GM18519 (cell line): ENCODE measurements around the gene FOXO6.

ENCODE experiments used
- ATAC-seq: cut with Tn5 transposase; IDR thresholded peaks from one replicate; pipeline ENCODE4 v1.9.1; 2021; ENCODE audit warnings: mild to moderate bottlenecking, moderate library complexity; ENCODE audit not compliant: unreplicated experiment, low FRiP score

Gene FOXO6

DNA sequence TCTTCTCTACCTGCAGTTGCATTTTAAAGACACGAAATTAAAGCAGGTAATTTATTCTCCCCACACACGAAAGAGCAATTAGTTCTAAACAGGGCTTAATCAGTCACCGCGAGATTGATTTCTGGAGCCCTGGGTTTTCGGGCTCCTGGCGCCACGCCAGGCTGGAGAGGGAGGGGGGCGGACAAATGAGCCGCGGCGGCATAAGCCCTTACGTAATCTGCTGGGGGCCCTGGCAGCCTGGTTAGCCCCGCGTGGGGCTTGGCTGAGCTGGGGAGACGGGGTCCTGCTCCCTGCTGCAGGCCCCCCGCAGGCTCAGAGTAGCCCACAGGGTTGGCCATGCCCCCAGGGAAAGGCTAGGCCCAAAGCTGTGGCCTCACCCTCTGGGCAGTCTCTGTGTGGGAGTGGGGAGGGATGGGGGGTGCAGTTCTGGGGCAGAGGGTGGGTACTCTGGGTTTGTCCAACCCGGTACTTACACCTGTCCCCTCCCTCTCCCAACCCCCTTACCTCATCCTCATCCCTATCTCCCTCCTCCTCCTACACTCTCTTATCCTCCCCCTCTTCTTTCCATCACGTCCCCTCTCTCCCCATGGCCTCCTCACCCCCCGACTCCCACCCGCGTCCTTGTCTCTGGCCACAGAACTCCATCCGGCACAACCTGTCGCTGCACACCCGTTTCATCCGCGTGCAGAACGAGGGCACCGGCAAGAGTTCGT lies 19.9 kb downstream of the FOXO6 start:
- ATAC-seq: no peak

DNA sequence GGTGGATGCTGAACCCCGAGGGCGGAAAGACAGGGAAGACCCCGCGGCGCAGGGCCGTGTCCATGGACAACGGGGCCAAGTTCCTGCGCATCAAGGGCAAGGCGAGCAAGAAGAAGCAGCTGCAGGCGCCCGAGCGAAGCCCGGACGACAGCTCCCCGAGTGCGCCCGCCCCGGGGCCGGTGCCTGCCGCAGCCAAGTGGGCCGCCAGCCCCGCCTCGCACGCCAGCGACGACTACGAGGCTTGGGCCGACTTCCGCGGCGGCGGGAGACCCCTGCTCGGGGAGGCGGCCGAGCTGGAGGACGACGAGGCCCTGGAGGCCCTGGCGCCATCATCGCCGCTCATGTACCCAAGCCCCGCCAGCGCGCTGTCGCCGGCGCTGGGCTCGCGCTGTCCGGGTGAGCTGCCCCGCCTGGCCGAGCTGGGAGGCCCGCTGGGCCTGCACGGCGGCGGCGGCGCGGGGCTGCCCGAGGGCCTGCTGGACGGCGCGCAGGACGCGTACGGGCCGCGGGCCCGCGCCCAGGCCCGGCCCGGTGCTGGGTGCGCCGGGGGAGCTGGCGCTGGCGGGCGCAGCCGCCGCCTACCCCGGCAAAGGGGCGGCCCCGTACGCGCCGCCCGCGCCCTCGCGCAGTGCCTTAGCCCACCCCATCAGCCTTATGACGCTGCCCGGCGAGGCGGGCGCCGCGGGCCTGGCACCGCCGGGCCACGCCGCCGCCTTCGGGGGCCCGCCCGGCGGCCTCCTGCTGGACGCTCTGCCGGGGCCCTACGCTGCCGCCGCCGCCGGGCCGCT lies 20.7 kb downstream of the FOXO6 start:
- no peak for ATAC-seq

DNA sequence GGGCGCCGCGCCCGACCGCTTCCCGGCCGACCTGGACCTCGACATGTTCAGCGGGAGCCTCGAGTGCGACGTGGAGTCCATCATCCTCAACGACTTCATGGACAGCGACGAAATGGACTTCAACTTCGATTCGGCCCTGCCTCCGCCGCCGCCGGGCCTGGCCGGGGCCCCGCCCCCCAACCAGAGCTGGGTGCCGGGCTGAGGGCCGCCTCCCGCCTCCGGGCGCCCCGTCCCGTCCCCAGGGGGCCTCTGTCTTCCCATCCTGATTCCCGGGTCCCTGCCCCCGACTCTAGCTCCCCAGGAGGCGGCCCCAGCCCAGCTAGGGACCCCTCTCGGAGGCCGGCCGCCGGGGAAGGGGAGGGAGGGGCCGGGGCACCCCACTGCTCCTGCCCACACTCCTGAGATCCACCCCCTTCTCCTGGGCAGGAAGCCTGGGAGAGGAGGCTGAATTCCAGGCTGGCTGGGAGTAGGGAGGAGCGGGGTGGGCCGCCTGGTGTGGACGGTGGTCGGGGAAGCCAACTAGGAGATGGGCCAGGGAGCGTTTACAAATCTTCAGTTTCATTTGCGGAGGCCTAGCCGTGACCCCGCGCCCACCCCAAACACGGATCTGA lies 21.4 kb downstream of the FOXO6 start:
- no peak for ATAC-seq

DNA sequence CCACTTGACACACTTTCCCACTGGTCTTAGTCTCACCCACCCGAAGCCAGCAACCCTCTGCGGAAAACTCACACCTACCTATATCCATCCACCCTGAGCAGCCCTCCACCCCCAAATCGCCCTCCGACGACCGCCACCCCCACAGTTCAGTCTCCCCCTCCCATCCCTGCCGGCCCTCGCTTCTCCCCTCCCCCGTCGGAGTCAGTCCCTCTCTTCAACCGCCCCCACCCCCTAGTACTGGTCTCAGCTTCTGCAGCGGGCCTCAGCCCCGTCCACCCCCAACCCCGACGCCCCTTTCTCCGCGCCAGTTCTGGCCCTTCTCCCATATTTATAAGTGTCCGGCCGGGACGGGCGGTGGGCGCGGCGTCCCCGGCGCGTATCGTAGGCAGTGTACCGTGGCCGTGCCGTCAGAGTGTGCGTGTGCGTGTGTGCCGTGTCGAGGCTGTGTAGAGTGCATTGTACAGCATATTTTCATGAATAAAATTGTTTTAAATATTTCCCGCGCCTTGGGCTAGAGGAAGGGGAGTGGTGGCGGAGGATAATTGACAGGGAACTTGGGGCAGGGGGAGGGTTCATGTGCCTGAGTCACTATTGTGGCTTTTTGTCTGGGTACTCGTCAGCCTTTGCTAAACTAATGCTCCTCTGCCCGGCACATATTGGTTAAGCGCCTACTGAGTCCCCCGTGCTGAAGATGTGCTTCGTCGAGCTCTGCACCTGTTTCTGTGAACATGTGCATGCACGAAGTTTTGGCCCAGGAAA lies 22.0 kb downstream of the FOXO6 start:
- no peak for ATAC-seq

DNA sequence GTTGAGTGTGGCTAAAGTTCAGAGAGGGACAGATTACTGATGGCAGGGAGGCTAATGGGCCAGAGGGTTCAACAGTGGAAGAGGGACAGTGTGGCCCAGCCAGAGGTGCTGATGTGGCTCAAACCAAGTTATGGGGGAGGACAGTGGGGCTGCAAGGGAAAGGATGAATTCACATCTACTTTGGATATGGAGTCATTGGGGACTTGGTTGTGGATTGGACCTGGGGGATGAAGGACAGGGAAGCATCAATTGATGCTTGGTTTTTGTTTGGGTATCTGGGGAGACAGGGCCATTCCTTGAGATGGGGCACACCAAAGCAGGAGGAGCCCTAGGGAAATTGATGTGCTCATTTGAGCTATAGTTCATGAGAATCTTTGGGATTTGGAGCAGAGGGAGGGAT lies 23.3 kb downstream of the FOXO6 start:
- no peak for ATAC-seq

DNA sequence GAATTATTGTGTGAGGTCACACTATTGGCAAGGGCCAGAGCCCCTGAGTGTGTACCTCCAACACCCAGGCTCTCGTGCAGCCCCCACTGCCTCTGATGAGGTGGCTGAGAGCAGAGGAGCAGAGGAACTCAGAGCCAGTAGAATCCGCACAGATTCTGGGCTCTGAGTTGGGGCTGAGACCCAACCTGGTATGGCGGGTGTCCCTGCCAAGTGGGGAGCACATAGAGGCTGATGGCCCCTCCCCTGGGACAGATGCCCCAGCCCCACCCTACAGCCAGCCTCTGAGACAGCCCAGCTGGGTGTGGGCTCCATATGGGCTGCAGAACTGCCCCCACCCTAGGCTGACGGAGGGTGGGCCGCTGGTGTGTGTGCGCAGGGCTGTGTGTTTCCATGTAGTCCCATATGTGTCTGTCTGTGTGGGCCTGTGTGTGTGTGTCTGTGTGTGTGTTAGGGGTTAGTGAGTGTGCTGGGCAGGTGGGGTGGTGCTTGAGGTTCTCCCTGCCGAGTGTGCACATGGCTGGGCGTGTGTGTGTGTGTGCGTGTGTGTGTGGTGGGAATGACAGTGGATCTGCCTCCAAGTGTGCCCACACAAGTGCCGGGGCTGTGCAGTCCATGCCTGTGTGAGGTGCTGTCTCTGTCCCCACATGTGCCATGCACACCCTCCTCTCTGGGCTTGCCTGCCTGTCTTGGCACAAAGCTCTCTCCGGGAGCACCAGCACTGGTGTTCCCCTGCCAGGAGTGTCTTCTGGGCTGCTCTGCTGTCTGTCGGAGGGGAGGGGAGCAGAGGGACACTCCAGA lies 24.4 kb downstream of the FOXO6 start:
- ATAC-seq: no peak

DNA sequence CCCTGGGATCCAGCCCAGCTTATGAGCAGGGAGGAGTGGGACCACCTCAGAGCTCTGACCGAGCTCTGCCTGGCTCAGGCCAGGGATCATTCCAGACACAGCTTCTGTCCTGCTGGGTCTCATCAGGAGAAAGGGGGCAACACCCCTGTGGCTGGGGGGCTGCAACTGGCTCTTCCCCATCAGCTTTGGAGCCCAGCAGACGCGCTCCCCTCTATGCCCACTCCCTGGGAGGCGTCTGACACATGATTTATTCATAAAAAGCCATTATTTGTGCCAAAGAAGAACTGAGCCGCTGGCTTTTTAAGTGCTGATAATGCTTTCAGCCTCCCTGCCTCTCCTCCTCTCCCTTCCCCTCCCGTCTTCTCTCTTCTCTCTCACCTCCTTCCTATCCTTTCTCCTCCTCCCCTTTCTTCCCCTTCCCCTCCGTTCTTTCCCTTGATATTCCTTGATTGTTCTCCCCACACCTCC lies 25.0 kb downstream of the FOXO6 start:
- no peak for ATAC-seq

DNA sequence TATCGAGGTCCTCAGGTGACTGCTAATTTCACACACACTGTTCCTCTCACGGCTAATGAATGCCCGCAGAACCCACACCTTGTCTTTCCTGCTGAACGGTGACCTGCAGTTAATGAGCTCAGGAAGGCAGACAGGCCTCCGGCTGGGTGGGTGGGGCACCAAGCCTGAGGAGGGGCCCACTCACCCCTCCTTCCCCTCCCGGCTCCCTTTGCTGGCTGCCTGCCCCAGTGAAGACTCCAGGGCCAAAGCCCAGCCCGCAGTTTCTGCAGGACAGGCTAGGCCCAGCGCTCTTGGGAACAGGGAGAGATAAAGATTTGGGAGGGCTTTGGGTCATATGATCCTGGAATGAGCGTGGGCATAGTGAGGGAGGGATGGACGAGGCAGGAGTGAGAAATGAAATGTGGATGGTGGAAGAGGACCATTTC lies 26.4 kb downstream of the FOXO6 start:
- no peak for ATAC-seq

DNA sequence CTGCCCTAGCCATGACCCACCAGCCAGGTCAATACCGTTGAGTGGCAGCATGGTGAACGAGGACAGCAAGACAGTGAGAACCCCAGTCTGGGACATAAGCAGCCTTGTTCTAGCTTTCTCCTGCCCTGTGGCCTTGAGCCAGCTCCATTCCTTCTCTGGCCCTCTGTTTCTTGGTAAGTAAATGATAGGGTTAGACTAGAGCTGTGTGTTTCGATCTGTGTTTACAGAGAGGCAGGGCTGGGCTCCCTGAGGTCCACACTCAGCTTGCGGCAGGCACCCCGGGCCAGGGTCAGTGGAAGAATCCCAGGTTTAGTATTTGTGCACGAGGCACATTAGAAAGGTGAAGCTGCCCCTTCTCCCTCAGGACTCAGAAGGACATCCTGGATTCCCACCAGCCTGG lies 27.3 kb downstream of the FOXO6 start:
- ATAC-seq: no peak

DNA sequence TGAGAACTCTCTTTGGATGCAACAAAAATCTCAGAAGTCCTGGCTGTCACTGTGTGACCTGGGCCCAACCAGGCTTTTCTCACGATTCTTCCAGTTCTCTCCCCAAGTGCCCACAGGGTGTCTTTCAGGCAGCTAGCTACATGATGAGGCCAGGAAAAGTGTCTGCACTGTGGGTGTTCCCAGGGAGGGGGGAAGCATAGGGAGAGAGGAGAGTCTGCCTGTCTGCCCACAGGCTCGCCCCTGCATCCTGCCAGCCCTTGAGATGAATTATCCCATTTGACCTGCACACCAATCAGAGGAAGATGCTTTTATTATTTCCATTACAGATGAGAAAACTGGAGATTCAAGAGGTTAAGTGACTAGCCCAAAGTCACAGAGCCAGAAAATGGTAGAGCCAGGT lies 27.8 kb downstream of the FOXO6 start:
- no peak for ATAC-seq

DNA sequence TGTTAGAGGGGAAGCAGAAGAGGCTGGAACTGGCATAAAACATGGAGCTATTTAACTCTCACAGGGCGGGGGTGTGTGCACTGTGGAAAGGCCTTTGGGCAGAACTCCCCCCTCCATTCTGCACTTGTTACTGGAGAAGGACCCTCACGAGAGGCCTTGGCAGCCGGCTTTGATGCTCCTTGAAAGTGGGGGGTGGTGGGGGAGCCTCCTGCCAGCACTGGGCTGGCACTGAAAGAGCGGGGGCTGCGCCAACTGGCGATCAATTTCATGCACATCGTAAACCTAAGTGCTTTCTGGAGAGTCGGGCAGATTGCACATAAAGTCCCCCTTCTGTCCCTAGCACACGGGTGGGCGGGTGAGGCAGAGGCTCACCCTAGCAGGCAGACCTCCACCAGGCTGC lies 28.9 kb downstream of the FOXO6 start:
- ATAC-seq: no peak

DNA sequence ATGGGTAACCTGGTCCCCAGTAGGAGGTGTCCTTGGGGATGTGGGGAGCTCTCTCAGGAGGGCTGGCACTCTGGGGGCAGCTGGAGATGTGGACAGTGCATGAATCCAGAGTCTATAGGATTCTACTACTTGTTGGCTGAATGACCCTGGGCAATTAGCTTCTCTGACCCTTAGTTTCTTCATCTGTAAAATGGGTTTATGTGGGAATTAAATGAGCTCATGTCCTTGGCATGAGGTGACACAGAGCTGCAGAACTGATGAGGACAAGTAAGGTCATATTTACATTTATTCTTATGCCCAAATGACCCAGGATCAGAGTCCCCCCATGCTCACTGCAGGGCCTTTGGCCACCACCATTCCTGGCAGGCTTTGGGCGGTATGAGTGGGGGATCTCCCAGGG lies 29.3 kb downstream of the FOXO6 start:
- ATAC-seq: no peak

DNA sequence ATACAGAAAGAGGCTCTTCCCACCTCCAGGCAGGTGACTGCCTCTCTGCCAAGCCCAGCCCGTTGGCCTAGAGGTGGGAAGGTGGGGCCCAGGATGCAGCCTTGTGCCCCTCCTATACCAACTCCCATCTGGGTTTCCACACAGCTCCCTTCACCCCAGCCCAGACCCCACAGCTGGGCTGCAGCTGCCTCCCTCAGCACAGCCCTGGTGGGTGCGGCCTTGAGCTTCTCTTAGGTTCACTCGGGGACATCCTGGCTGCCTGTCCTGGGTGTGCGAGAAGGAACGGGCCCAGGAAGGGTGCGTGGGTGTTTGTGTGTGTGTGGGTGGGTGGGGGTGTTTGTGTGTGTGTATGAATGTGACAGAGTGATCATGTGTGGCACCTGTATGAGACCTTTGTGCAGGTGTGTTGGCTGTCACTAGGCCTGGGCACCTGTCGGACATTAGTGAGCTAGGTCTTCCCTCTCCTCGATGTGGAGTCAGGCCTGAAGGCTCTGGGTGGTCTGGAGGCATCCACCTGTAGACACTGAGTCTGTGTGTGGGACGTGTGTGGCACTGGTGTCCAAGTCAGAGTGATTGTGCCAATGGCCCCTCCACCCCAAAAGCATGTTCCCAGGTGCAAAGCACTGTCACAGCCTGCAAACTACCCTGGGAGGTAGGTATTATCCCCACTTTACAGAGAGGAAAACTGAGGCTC lies 30.7 kb downstream of the FOXO6 start:
- no peak for ATAC-seq

DNA sequence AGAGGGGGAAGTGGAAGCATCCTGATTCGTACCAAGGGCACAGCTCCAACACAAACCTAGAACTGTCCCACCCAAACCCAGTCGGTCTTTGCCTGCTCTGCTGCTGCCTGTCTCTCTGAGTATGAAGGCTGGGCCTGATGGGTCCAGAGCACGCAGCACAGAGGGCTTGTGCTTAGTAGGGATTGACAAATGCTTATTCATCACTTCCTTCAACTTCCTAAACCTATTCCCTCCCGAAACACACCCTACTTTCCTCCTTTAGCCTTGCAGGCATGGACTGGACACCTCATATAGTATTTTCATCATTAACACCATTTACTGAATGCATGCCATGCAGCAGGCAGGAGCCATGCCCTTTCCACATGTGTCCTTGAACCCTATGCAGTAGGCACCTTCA lies 31.3 kb downstream of the FOXO6 start:
- ATAC-seq: no peak

DNA sequence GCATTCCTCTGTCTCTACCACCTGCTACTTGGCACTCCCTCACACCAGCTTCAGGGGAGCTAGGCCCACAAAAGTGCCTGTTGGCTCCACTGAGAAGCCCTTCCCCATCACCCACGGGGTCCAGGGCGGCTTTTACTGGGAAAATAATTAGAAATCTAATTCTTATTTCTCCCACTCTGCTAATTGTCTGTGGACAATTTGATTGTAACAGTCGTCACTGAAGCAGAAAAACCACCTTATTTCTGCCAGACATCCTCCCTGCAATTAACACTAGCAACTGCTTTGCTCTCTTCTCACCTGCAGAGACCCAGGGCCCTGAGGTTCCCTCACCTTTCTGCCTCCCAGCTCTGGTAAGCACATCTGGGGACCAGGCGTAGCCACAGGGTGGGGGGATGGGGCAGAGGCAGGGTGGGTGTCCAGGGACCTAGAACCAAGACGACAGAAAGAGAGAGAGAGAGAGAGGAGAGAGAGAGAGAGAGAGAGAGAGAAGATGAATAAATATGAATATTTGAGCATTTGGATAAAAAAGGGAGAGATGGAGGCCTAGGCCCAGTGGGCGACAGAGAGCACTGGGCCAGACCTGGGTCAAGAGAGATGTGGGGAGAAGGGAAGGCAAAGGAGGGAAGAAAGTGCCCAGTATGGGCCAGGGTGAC lies 32.6 kb downstream of the FOXO6 start:
- ATAC-seq: no peak

DNA sequence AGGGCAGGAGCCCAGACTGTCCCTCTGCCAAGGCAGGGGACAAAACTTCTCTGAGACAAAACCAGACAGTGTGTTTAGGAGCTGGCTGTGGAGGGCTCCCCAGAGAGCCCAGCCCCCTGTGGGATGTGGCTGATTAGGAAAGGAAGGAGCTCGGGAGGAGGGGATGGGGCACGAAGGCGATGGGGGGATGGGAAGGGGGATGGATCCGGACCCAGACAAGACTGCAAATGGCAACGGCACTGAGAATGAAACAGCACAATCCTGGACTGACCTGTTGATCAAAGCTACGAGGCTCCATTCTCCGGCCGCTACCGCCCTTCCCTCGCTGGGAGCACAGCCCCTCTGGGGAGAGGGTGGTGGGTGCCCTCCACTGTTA lies 33.1 kb downstream of the FOXO6 start:
- no peak for ATAC-seq

DNA sequence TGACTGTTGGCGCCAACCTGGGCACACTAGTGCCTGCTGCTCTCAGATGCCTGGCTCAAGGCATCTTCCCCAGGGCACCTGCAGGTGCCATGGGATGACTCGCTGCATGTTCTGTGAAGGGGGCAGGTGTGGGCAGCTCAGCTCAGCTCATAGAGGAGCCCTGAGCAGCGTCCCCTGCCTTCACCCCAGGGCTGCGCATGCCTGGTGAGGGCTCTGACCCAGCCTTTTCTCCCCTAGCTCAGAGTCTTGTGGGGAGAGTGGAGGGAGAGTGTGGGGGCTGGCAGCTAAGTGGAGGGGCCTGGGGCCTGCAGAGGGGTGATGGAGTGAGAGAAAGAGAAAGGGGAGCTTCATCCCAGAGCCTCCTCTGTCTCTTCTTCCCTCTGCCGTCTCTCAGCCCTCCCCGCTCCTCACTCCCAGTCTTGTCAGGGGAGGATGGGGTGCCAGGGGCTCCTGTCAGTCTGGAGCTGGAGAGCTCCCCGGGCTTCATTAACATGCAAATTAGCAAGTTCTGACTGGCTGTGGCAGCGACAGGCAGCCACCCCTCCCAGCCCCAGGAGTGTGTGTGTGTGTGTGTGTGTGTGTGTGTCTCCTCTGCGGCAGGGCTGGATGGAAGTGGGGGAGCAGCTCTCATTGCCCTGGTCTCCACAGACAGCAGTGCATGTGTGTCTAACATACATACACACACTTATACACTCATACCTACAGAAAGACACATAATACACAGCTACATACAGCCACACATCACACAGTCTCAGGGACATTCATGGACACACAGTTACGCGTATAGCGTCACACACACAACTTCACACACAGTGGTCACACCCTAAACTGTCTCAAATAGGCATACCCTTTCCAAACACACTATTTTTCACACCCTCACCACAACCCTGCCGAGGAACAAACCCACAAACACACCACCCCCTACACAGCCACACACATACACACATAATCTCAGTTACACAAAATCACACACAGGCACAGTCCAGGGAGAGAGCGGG lies 34.0 kb downstream of the FOXO6 start:
- ATAC-seq: no peak

DNA sequence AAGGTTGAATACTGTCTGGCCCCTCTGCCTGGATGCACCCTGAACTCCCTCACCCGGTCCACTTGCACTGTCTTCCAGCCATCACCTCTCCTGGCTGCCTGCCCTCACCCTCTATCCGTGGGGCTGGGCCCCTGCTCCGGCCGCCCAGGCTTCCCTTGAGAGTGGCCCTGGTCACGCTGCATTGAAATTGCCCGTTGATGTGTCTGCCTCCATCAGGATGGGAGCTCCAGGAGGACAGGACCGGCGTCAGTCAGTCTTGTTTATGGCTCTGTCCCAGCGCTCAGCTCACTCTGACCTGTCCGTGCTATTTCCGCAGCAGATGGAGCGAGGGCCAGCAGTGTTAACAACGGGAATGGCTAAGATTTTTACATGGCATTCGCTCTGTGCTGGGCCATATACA lies 34.9 kb downstream of the FOXO6 start:
- no peak for ATAC-seq
